Gastroesophageal sphincter (tissue), 3 donors: ENCODE results near the gene MYORG.

Source experiments
- CTCF ChIP-seq, 4 experiments: fragments of 200-600 bp in 2 of 4; fragments of 450-650 bp in 2 of 4; sonication (generic) in 1 of 4; IDR thresholded peaks; one replicate each; pipeline ENCODE4 v1.5.1; 2017 to 2019; ENCODE audit warnings: antibody characterized with exemption in 4 of 4, mild to moderate bottlenecking in 2 of 4, moderate library complexity in 2 of 4
- EP300 ChIP-seq: sonication (generic); formaldehyde crosslinking; IDR thresholded peaks from one replicate; pipeline ENCODE4 v1.6.1; 2017; ENCODE audit warnings: antibody characterized with exemption, mild to moderate bottlenecking
- POLR2A ChIP-seq, 2 donors: fragments of 450-650 bp; IDR thresholded peaks; one replicate each; pipeline ENCODE4 v1.6.1; 2017; ENCODE audit warnings: antibody characterized with exemption in 2 of 2, mild to moderate bottlenecking in 2 of 2, moderate library complexity in 1 of 2
- POLR2AphosphoS5 ChIP-seq: sonication (generic); formaldehyde crosslinking; IDR thresholded peaks from one replicate; pipeline ENCODE4 v1.6.1; 2017; ENCODE audit warnings: antibody characterized with exemption

- TF ChIP-seq CTCF (IDR thresholded peaks at IDR 0.05) = no peak
- TF ChIP-seq POLR2A (IDR thresholded peaks at IDR 0.05) = no peak
- TF ChIP-seq POLR2AphosphoS5 = no peak
- TF ChIP-seq EP300 = no peak
Measured at GRCh38 chr9:34380034-34380510, 3.4 kb upstream of the MYORG start.
